WTC11 (cell line): Measurements from ENCODE around the gene MAPK11. TPM values are rescaled to one million over a fixed set of nuclear protein-coding genes. Genes with fewer than 3 reads are reported as not detected.

Experiments
- ATAC-seq: fragments of 200-7000 bp; cut with Tn5 transposase; 2 replicates; pipeline ENCODE4 v1.10.0; 2021; ENCODE audit warnings: mild to moderate bottlenecking, moderate library complexity
- CTCF ChIA-PET: fragments of 300-600 bp; sonication (Branson Sonifier 250); formaldehyde crosslinking; loops from one replicate; lab custom pipeline; 2021; ENCODE audit warnings: antibody characterized with exemption; lab: Charles Lee
- POLR2A ChIA-PET: fragments of 350-600 bp; sonication (Branson Sonifier 250); formaldehyde crosslinking; loops from one replicate; lab custom pipeline; 2021; ENCODE audit warnings: antibody characterized with exemption; lab: Charles Lee
- DNase-seq: peaks from one replicate; pipeline ENCODE4 v3.0.0; 2021; ENCODE audit warnings: low spot score
- H3K27ac Mint-ChIP-seq: 2 replicates; pipeline ENCODE4 v1.8.0; 2021; ENCODE audit warnings: mixed read lengths
- H3K27me3 Mint-ChIP-seq: 2 replicates; pipeline ENCODE4 v1.8.0; 2021; ENCODE audit warnings: low read depth, mild to moderate bottlenecking, moderate library complexity, mixed read lengths
- H3K36me3 Mint-ChIP-seq: 2 replicates; pipeline ENCODE4 v1.8.0; 2021; ENCODE audit warnings: mixed read lengths
- H3K4me1 Mint-ChIP-seq: 2 replicates; pipeline ENCODE4 v1.8.0; 2022; ENCODE audit warnings: mixed read lengths
- H3K4me3 Mint-ChIP-seq: 2 replicates; pipeline ENCODE4 v1.8.0; 2021; ENCODE audit warnings: mild to moderate bottlenecking, moderate library complexity, mixed read lengths
- H3K9me3 Mint-ChIP-seq: 2 replicates; pipeline ENCODE4 v1.8.0; 2021; ENCODE audit warnings: mixed read lengths
- CBFB ChIP-seq: sonication (generic); formaldehyde crosslinking; IDR thresholded peaks from 2 replicates; pipeline ENCODE4 v1.8.1; 2022; ENCODE audit warnings: mild to moderate bottlenecking, low read depth, missing genetic modification reagents
- CREB1 ChIP-seq: sonication (generic); formaldehyde crosslinking; IDR thresholded peaks from 2 replicates; pipeline ENCODE4 v1.8.0; 2023; ENCODE audit warnings: mild to moderate bottlenecking, missing genetic modification reagents
- ESRRA ChIP-seq: sonication (generic); formaldehyde crosslinking; IDR thresholded peaks from 2 replicates; pipeline ENCODE4 v1.8.1; 2022; ENCODE audit warnings: mild to moderate bottlenecking, missing genetic modification reagents, borderline replicate concordance
- ETV6 ChIP-seq: sonication (generic); formaldehyde crosslinking; IDR thresholded peaks from 2 replicates; pipeline ENCODE4 v1.8.1; 2022; ENCODE audit warnings: mild to moderate bottlenecking, missing genetic modification reagents
- MYBL2 ChIP-seq: sonication (generic); formaldehyde crosslinking; IDR thresholded peaks from 2 replicates; pipeline ENCODE4 v1.8.1; 2023; ENCODE audit warnings: mild to moderate bottlenecking, moderate library complexity, missing genetic modification reagents
- NR1H2 ChIP-seq: sonication (generic); formaldehyde crosslinking; IDR thresholded peaks from 2 replicates; pipeline ENCODE4 v1.9.0; 2021; ENCODE audit warnings: mild to moderate bottlenecking, moderate library complexity, missing genetic modification reagents
- SMAD3 ChIP-seq: sonication (generic); formaldehyde crosslinking; IDR thresholded peaks from 2 replicates; pipeline ENCODE4 v1.8.0; 2022; ENCODE audit warnings: missing genetic modification reagents, mild to moderate bottlenecking, borderline replicate concordance
- TEAD4 ChIP-seq: sonication (generic); formaldehyde crosslinking; IDR thresholded peaks from 2 replicates; pipeline ENCODE4 v1.8.0; 2022; ENCODE audit warnings: mild to moderate bottlenecking, missing genetic modification reagents
- ZNF232 ChIP-seq: sonication (generic); formaldehyde crosslinking; IDR thresholded peaks from 2 replicates; pipeline ENCODE4 v1.8.0; 2022; ENCODE audit warnings: mild to moderate bottlenecking, missing genetic modification reagents
- ZNF317 ChIP-seq: sonication (generic); formaldehyde crosslinking; IDR thresholded peaks from 2 replicates; pipeline ENCODE4 v1.8.1; 2023; ENCODE audit warnings: low read depth, mild to moderate bottlenecking, moderate library complexity, missing genetic modification reagents, borderline replicate concordance
- ZNF671 ChIP-seq: fragments of 250-450 bp; sonication (Bioruptor Pico); IDR thresholded peaks from 2 replicates; pipeline ENCODE4 v1.8.0; 2021; ENCODE audit warnings: mild to moderate bottlenecking
- total RNA-seq: library from RNA; stranded (reverse); gene quantifications from 3 replicates; pipeline ENCODE4 v1.2.3, GENCODE V29; 2021
- TF ChIP-seq, protein P1 (sequence below): sonication (generic); formaldehyde crosslinking; IDR thresholded peaks from 2 replicates; pipeline ENCODE4 v1.8.1; 2022; ENCODE audit warnings: missing genetic modification reagents, borderline replicate concordance
- TF ChIP-seq, protein P2 (sequence below): fragments of 250-450 bp; sonication (Bioruptor Pico); IDR thresholded peaks from 2 replicates; pipeline ENCODE4 v1.8.0; 2021; ENCODE audit warnings: mild to moderate bottlenecking
- TF ChIP-seq, protein P3 (sequence below): sonication (generic); formaldehyde crosslinking; IDR thresholded peaks from 2 replicates; pipeline ENCODE4 v1.8.1; 2022; ENCODE audit warnings: low read depth, missing genetic modification reagents, borderline replicate concordance
- TF ChIP-seq, protein P4 (sequence below): sonication (generic); formaldehyde crosslinking; IDR thresholded peaks from 2 replicates; pipeline ENCODE4 v1.8.1; 2022; ENCODE audit warnings: mild to moderate bottlenecking, moderate library complexity, missing genetic modification reagents
- TF ChIP-seq, protein P5 (sequence below): fragments of 250-450 bp; sonication (Bioruptor Pico); IDR thresholded peaks from 2 replicates; pipeline ENCODE4 v1.9.0; 2021; ENCODE audit warnings: mild to moderate bottlenecking
- TF ChIP-seq, protein P6 (sequence below): sonication (generic); formaldehyde crosslinking; IDR thresholded peaks from 2 replicates; pipeline ENCODE4 v1.8.0; 2023; ENCODE audit warnings: missing genetic modification reagents
- TF ChIP-seq, protein P7 (sequence below): sonication (generic); formaldehyde crosslinking; IDR thresholded peaks from 2 replicates; pipeline ENCODE4 v1.8.1; 2023; ENCODE audit warnings: mild to moderate bottlenecking, missing genetic modification reagents, moderate library complexity
- TF ChIP-seq, protein P8 (sequence below): sonication (generic); formaldehyde crosslinking; IDR thresholded peaks from 2 replicates; pipeline ENCODE4 v1.8.1; 2023; ENCODE audit warnings: mild to moderate bottlenecking, missing genetic modification reagents
- TF ChIP-seq, protein P9 (sequence below): sonication (generic); formaldehyde crosslinking; IDR thresholded peaks from 2 replicates; pipeline ENCODE4 v1.8.1; 2022; ENCODE audit warnings: mild to moderate bottlenecking, missing genetic modification reagents, moderate library complexity, borderline replicate concordance

The MAPK11 gene
- total RNA-seq, 1 experiment from 2014 or later = 2.3 TPM

DNA sequence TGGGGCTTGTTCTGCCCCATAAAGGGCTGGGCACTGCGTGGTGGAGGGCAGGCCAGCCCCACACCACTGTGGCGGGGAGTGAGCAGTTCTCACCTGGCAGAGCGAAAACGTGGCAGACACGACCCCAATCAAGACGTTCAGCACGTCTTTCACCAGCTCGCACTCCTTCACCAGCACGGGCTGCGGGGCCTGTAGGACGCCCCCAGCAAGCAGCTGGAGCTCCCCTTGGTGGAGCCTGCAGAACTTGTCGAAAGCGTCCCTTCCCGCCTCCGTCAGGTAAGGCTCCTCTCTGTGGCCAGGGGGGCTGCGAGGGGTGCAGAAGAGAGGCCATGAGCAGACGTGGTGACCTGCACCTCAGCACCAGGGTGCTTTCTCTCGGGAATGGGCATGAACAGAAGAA is 37.0 kb downstream of the MAPK11 start:
- peaks cover 12% of the 10 kb centered on the region for H3K36me3 Mint-ChIP-seq
- H3K9me3 Mint-ChIP-seq = peaks cover 11% of the 10 kb centered on the region
- no peak for DNase-seq
- TF ChIP-seq ETV6 (CRISPR knock-in tag) = no peak
- TF ChIP-seq, protein P1, sequence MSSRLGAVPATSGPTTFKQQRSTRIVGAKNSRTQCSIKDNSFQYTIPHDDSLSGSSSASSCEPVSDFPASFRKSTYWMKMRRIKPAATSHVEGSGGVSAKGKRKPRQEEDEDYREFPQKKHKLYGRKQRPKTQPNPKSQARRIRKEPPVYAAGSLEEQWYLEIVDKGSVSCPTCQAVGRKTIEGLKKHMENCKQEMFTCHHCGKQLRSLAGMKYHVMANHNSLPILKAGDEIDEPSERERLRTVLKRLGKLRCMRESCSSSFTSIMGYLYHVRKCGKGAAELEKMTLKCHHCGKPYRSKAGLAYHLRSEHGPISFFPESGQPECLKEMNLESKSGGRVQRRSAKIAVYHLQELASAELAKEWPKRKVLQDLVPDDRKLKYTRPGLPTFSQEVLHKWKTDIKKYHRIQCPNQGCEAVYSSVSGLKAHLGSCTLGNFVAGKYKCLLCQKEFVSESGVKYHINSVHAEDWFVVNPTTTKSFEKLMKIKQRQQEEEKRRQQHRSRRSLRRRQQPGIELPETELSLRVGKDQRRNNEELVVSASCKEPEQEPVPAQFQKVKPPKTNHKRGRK (CRISPR knock-in tag) = no peak
- no peak for TF ChIP-seq ZNF232 (CRISPR knock-in tag)
- TF ChIP-seq CREB1 (CRISPR knock-in tag) = no peak
- TF ChIP-seq TEAD4 = no peak
- no peak for TF ChIP-seq MYBL2 (CRISPR knock-in tag)
- no peak for TF ChIP-seq ZNF671
- TF ChIP-seq ZNF317 (CRISPR knock-in tag) = no peak
- no peak for TF ChIP-seq CBFB (CRISPR knock-in tag)
- TF ChIP-seq, protein P2, sequence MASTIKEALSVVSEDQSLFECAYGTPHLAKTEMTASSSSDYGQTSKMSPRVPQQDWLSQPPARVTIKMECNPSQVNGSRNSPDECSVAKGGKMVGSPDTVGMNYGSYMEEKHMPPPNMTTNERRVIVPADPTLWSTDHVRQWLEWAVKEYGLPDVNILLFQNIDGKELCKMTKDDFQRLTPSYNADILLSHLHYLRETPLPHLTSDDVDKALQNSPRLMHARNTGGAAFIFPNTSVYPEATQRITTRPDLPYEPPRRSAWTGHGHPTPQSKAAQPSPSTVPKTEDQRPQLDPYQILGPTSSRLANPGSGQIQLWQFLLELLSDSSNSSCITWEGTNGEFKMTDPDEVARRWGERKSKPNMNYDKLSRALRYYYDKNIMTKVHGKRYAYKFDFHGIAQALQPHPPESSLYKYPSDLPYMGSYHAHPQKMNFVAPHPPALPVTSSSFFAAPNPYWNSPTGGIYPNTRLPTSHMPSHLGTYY (CRISPR knock-in tag) = no peak
- no peak for TF ChIP-seq SMAD3
- TF ChIP-seq, protein P3, sequence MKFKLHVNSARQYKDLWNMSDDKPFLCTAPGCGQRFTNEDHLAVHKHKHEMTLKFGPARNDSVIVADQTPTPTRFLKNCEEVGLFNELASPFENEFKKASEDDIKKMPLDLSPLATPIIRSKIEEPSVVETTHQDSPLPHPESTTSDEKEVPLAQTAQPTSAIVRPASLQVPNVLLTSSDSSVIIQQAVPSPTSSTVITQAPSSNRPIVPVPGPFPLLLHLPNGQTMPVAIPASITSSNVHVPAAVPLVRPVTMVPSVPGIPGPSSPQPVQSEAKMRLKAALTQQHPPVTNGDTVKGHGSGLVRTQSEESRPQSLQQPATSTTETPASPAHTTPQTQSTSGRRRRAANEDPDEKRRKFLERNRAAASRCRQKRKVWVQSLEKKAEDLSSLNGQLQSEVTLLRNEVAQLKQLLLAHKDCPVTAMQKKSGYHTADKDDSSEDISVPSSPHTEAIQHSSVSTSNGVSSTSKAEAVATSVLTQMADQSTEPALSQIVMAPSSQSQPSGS (CRISPR knock-in tag) = no peak
- H3K4me3 Mint-ChIP-seq = no peak overlapping the region
- no peak overlapping the region for H3K27ac Mint-ChIP-seq
- no peaks in the 10 kb centered on the region for H3K27me3 Mint-ChIP-seq
- H3K4me1 Mint-ChIP-seq = no peaks in the 10 kb centered on the region; the same call in 1 of the 2 replicates
- ChIA-PET CTCF (interaction anchor here (0.5 to 1.2 kb wide), 3 partner anchors 8 to 265 kb away, joined by 3 to 6 read pairs (median 3); no protein-coding TSS in a partner anchor), POLR2A (no interaction called here)
- no peak for ATAC-seq

DNA sequence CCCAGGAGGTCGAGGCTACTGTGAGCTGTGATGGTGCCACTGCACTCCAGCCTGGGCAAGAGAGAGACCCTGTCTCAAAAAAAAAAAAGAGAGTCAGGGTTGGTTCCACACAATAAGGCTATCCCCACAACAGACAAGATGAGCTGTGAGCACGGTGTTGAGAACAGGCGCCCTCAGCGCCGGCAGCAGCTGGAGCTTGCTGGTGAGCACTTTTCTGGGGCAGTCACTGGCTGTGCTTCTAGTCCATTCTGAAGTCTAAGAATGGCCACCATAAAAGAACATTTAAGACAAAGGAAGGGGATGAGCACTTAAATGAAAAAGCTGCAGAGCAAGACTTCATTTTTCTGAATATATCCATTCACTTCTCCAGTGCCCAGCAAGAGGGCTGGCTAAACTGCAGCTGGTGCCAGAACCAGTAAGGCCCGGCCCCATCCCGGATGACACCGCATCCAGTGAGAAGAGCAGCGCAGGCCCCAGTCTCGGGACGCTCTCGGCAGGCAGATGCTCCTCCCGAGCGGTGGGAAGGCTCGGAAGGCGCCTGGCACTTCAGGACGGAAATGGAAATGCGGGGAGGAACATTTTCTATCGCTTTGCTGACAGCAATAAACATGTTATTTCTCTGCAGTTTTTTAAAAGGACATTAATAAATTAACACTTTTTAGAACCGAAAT is 37.6 kb downstream of the MAPK11 start:
- ChIA-PET POLR2A (no interaction called here), CTCF (interaction anchor here (0.9 to 1.2 kb wide), 2 partner anchors 8 to 265 kb away, joined by 3 to 6 read pairs; no protein-coding TSS in a partner anchor)
- Mint-ChIP-seq H3K9me3 (peaks cover 11% of the 10 kb centered on the region), H3K4me3 (no peak overlapping the region), H3K4me1 (no peaks in the 10 kb centered on the region; the same call in 1 of the 2 replicates), H3K27ac (no peak overlapping the region), H3K27me3 (no peaks in the 10 kb centered on the region), H3K36me3 (peaks cover 12% of the 10 kb centered on the region)
- DNase-seq (no peak), ATAC-seq (no peak)
- TF ChIP-seq, protein P4, sequence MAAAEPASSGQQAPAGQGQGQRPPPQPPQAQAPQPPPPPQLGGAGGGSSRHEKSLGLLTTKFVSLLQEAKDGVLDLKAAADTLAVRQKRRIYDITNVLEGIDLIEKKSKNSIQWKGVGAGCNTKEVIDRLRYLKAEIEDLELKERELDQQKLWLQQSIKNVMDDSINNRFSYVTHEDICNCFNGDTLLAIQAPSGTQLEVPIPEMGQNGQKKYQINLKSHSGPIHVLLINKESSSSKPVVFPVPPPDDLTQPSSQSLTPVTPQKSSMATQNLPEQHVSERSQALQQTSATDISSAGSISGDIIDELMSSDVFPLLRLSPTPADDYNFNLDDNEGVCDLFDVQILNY (CRISPR knock-in tag) = no peak
- TF ChIP-seq, protein P5, sequence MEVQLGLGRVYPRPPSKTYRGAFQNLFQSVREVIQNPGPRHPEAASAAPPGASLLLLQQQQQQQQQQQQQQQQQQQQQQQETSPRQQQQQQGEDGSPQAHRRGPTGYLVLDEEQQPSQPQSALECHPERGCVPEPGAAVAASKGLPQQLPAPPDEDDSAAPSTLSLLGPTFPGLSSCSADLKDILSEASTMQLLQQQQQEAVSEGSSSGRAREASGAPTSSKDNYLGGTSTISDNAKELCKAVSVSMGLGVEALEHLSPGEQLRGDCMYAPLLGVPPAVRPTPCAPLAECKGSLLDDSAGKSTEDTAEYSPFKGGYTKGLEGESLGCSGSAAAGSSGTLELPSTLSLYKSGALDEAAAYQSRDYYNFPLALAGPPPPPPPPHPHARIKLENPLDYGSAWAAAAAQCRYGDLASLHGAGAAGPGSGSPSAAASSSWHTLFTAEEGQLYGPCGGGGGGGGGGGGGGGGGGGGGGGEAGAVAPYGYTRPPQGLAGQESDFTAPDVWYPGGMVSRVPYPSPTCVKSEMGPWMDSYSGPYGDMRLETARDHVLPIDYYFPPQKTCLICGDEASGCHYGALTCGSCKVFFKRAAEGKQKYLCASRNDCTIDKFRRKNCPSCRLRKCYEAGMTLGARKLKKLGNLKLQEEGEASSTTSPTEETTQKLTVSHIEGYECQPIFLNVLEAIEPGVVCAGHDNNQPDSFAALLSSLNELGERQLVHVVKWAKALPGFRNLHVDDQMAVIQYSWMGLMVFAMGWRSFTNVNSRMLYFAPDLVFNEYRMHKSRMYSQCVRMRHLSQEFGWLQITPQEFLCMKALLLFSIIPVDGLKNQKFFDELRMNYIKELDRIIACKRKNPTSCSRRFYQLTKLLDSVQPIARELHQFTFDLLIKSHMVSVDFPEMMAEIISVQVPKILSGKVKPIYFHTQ = no peak
- TF ChIP-seq, protein P6, sequence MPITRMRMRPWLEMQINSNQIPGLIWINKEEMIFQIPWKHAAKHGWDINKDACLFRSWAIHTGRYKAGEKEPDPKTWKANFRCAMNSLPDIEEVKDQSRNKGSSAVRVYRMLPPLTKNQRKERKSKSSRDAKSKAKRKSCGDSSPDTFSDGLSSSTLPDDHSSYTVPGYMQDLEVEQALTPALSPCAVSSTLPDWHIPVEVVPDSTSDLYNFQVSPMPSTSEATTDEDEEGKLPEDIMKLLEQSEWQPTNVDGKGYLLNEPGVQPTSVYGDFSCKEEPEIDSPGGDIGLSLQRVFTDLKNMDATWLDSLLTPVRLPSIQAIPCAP = no peak
- TF ChIP-seq, protein P7, sequence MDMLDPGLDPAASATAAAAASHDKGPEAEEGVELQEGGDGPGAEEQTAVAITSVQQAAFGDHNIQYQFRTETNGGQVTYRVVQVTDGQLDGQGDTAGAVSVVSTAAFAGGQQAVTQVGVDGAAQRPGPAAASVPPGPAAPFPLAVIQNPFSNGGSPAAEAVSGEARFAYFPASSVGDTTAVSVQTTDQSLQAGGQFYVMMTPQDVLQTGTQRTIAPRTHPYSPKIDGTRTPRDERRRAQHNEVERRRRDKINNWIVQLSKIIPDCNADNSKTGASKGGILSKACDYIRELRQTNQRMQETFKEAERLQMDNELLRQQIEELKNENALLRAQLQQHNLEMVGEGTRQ (CRISPR knock-in tag) = no peak
- no peak for TF ChIP-seq ESRRA (CRISPR knock-in tag)
- TF ChIP-seq, protein P8, sequence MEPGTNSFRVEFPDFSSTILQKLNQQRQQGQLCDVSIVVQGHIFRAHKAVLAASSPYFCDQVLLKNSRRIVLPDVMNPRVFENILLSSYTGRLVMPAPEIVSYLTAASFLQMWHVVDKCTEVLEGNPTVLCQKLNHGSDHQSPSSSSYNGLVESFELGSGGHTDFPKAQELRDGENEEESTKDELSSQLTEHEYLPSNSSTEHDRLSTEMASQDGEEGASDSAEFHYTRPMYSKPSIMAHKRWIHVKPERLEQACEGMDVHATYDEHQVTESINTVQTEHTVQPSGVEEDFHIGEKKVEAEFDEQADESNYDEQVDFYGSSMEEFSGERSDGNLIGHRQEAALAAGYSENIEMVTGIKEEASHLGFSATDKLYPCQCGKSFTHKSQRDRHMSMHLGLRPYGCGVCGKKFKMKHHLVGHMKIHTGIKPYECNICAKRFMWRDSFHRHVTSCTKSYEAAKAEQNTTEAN (CRISPR knock-in tag) = no peak
- no peak for TF ChIP-seq NR1H2
- TF ChIP-seq, protein P9, sequence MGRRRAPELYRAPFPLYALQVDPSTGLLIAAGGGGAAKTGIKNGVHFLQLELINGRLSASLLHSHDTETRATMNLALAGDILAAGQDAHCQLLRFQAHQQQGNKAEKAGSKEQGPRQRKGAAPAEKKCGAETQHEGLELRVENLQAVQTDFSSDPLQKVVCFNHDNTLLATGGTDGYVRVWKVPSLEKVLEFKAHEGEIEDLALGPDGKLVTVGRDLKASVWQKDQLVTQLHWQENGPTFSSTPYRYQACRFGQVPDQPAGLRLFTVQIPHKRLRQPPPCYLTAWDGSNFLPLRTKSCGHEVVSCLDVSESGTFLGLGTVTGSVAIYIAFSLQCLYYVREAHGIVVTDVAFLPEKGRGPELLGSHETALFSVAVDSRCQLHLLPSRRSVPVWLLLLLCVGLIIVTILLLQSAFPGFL (CRISPR knock-in tag) = no peak
- TF ChIP-seq, protein P3 (CRISPR knock-in tag) = no peak
